KMS-11 (cell line): ENCODE data around the gene DOC2B.

ENCODE experiments used
- H2AFZ ChIP-seq: fragments of 200-600 bp; sonication (generic); 2 replicates; pipeline ENCODE4 v1.6.1; 2016; ENCODE audit warnings: antibody characterized with exemption, mixed run types, low read depth
- H3K27ac ChIP-seq: fragments of 200-600 bp; sonication (generic); 2 replicates; pipeline ENCODE4 v1.6.1; 2016; ENCODE audit warnings: mild to moderate bottlenecking, mixed run types
- H3K27me3 ChIP-seq: fragments of 200-600 bp; sonication (generic); 2 replicates; pipeline ENCODE4 v1.6.1; 2017; ENCODE audit warnings: mild to moderate bottlenecking, low read depth, mixed run types, moderate library complexity; ENCODE audit not compliant: insufficient read depth
- H3K36me3 ChIP-seq: fragments of 200-600 bp; sonication (generic); 2 replicates; pipeline ENCODE4 v1.6.1; 2017; ENCODE audit warnings: mild to moderate bottlenecking, mixed run types; ENCODE audit not compliant: insufficient read depth
- H3K4me1 ChIP-seq: fragments of 200-600 bp; sonication (generic); 2 replicates; pipeline ENCODE4 v1.6.1; 2016; ENCODE audit warnings: mild to moderate bottlenecking, low read depth, mixed run types; ENCODE audit not compliant: poor library complexity, severe bottlenecking
- H3K4me2 ChIP-seq: fragments of 200-600 bp; sonication (generic); 2 replicates; pipeline ENCODE4 v1.7.0; 2016; ENCODE audit warnings: mild to moderate bottlenecking, mixed run types
- H3K4me3 ChIP-seq: fragments of 200-600 bp; sonication (generic); IDR thresholded peaks from 2 replicates; pipeline ENCODE4 v1.6.1; 2017; ENCODE audit warnings: low read depth, low read length, mixed read lengths; ENCODE audit not compliant: insufficient read depth
- H3K79me2 ChIP-seq: fragments of 200-600 bp; sonication (generic); 2 replicates; pipeline ENCODE4 v1.6.1; 2016; ENCODE audit warnings: low read depth, mixed run types; ENCODE audit not compliant: insufficient read depth
- H3K9ac ChIP-seq: fragments of 200-600 bp; sonication (generic); 2 replicates; pipeline ENCODE4 v1.6.1; 2016; ENCODE audit warnings: mild to moderate bottlenecking, mixed run types
- H4K20me1 ChIP-seq: fragments of 200-600 bp; sonication (generic); 2 replicates; pipeline ENCODE4 v1.6.1; 2016; ENCODE audit warnings: mild to moderate bottlenecking, mixed run types; ENCODE audit not compliant: insufficient read depth
- CTCF ChIP-seq: fragments of 200-600 bp; sonication (generic); conservative IDR thresholded peaks from 2 replicates; pipeline ENCODE4 v1.6.1; 2017; ENCODE audit warnings: low read depth, mild to moderate bottlenecking, antibody characterized with exemption, low read length, moderate library complexity, mixed read lengths

Gene DOC2B

GRCh38 chr17:163514-164098 is 17.8 kb downstream of the DOC2B start:
- Histone ChIP-seq H3K4me1 (no peaks in the 10 kb centered on the region), H4K20me1 (no peaks in the 10 kb centered on the region), H3K9ac (no peak overlapping the region), H3K36me3 (no peaks in the 10 kb centered on the region), H3K27ac (no peak overlapping the region), H3K27me3 (peaks cover 9% of the 10 kb centered on the region; the same call in 1 of the 2 replicates), H3K4me3 (no peak overlapping the region), H3K79me2 (no peaks in the 10 kb centered on the region), H2AFZ (no peak overlapping the region), H3K4me2 (no peak overlapping the region)
- TF ChIP-seq CTCF, result peak; percentile 28; the same call in 1 of the 2 replicates

- Histone ChIP-seq H2AFZ (no peak overlapping the region), H3K4me2 (no peak overlapping the region), H4K20me1 (no peaks in the 10 kb centered on the region), H3K9ac (no peak overlapping the region), H3K27ac (no peak overlapping the region), H3K27me3 (peaks cover 9% of the 10 kb centered on the region; the same call in 1 of the 2 replicates), H3K4me1 (no peaks in the 10 kb centered on the region), H3K79me2 (no peaks in the 10 kb centered on the region), H3K4me3 (no peak overlapping the region), H3K36me3 (no peaks in the 10 kb centered on the region)
- no peak for TF ChIP-seq CTCF
Observed at GRCh38 chr17:162689-163088, 18.8 kb downstream of the DOC2B start.

GRCh38 chr17:161481-161880 is 20.0 kb downstream of the DOC2B start:
- no peak overlapping the region for H2AFZ ChIP-seq
- H3K4me1 ChIP-seq, result no peaks in the 10 kb centered on the region
- no peaks in the 10 kb centered on the region for H3K79me2 ChIP-seq
- H3K27me3 ChIP-seq, result peaks cover 9% of the 10 kb centered on the region; the same call in 1 of the 2 replicates
- H3K9ac ChIP-seq, result no peak overlapping the region
- no peak overlapping the region for H3K27ac ChIP-seq
- H3K4me2 ChIP-seq, result no peak overlapping the region
- H3K36me3 ChIP-seq, result no peaks in the 10 kb centered on the region
- no peak for TF ChIP-seq CTCF
- H3K4me3 ChIP-seq, result no peak overlapping the region
- no peaks in the 10 kb centered on the region for H4K20me1 ChIP-seq

- Histone ChIP-seq H3K36me3 (no peaks in the 10 kb centered on the region), H4K20me1 (no peaks in the 10 kb centered on the region), H3K27ac (no peak overlapping the region), H3K27me3 (peaks cover 9% of the 10 kb centered on the region; the same call in 1 of the 2 replicates), H2AFZ (no peak overlapping the region), H3K4me1 (no peaks in the 10 kb centered on the region), H3K9ac (no peak overlapping the region), H3K79me2 (no peaks in the 10 kb centered on the region), H3K4me2 (no peak overlapping the region), H3K4me3 (no peak overlapping the region)
- TF ChIP-seq CTCF, result no peak
Observed at GRCh38 chr17:160336-160735, 21.1 kb downstream of the DOC2B start.
